ENCODE data around the gene PCMT1.
"Not testable (repeated sequence)": the region's sequence is repeated elsewhere in the genome, so short reads cannot be mapped to it uniquely, and the experiment has no call there.

The PCMT1 gene

GRCh38 chr6:149813351-149813750 lies 63.8 kb downstream of the PCMT1 start:
- no peak for DNase-seq (ENCODE audit: low read depth in 1 of 2, low spot score in 1 of 2)

GRCh38 chr6:149815788-149816187 lies 66.2 kb downstream of the PCMT1 start:
- DNase-seq (ENCODE audit: low read depth in 1 of 2, low spot score in 1 of 2): no peak

- DNase-seq (ENCODE audit: low read depth in 1 of 2, low spot score in 1 of 2): no peak
These were observed 71.0 kb downstream of the PCMT1 start for GRCh38 chr6:149820506-149820905.

GRCh38 chr6:149821492-149821891 lies 72.0 kb downstream of the PCMT1 start:
- DNase-seq (ENCODE audit: low read depth in 1 of 2, low spot score in 1 of 2): no peak

GRCh38 chr6:149823013-149823412 lies 73.5 kb downstream of the PCMT1 start:
- no peak for DNase-seq (ENCODE audit: low read depth in 1 of 2, low spot score in 1 of 2)

GRCh38 chr6:149825292-149825691 lies 75.8 kb downstream of the PCMT1 start:
- no peak for DNase-seq (ENCODE audit: low read depth in 1 of 2, low spot score in 1 of 2)

- no peak for DNase-seq (ENCODE audit: low read depth in 1 of 2, low spot score in 1 of 2)
These were observed 81.3 kb downstream of the PCMT1 start for GRCh38 chr6:149830731-149831307.

GRCh38 chr6:149831308-149831820 lies 81.8 kb downstream of the PCMT1 start:
- no peak for DNase-seq (ENCODE audit: low read depth in 1 of 2, low spot score in 1 of 2)

GRCh38 chr6:149833651-149834050 lies 84.1 kb downstream of the PCMT1 start:
- no peak for DNase-seq (ENCODE audit: low read depth in 1 of 2, low spot score in 1 of 2)

- peak; percentile 50 to 51 for DNase-seq (ENCODE audit: low read depth in 1 of 2, low spot score in 1 of 2)
These were observed 85.3 kb downstream of the PCMT1 start for GRCh38 chr6:149834513-149835481.

- peak in 1 of 2 donors; percentile 14 for DNase-seq (ENCODE audit: low read depth in 1 of 2, low spot score in 1 of 2)
These were observed 91.0 kb downstream of the PCMT1 start for GRCh38 chr6:149840345-149841075.

GRCh38 chr6:149842331-149842730 lies 92.8 kb downstream of the PCMT1 start:
- no peak for DNase-seq (ENCODE audit: low read depth in 1 of 2, low spot score in 1 of 2)

GRCh38 chr6:149843051-149843633 lies 93.6 kb downstream of the PCMT1 start:
- no peak for DNase-seq (ENCODE audit: low read depth in 1 of 2, low spot score in 1 of 2)

- not testable (repeated sequence) for DNase-seq (ENCODE audit: low read depth in 1 of 2, low spot score in 1 of 2)
These were observed 94.5 kb downstream of the PCMT1 start for GRCh38 chr6:149844036-149844435.

GRCh38 chr6:149844480-149844879 lies 94.9 kb downstream of the PCMT1 start:
- DNase-seq (ENCODE audit: low read depth in 1 of 2, low spot score in 1 of 2): no peak

- DNase-seq (ENCODE audit: low read depth in 1 of 2, low spot score in 1 of 2): no peak
These were observed 96.0 kb downstream of the PCMT1 start for GRCh38 chr6:149845549-149845948.

- no peak for DNase-seq (ENCODE audit: low read depth in 1 of 2, low spot score in 1 of 2)
These were observed 96.8 kb downstream of the PCMT1 start for GRCh38 chr6:149846321-149846720.

GRCh38 chr6:149847939-149848267 lies 98.4 kb downstream of the PCMT1 start:
- DNase-seq (ENCODE audit: low read depth in 1 of 2, low spot score in 1 of 2): no peak

- not testable (repeated sequence) for DNase-seq (ENCODE audit: low read depth in 1 of 2, low spot score in 1 of 2)
These were observed 98.8 kb downstream of the PCMT1 start for GRCh38 chr6:149848343-149848742.

GRCh38 chr6:149851461-149852110 lies 102.0 kb downstream of the PCMT1 start:
- DNase-seq (ENCODE audit: low read depth in 1 of 2, low spot score in 1 of 2): no peak

GRCh38 chr6:149852180-149852579 lies 102.6 kb downstream of the PCMT1 start:
- DNase-seq (ENCODE audit: low read depth in 1 of 2, low spot score in 1 of 2): no peak

Data from activated T-helper 1 cell treated with anti-CD3 and anti-CD28 coated beads, Interleukin-2, amount 50 U/mL, for 16 hours (primary cell).